COLO668 (cell line): ENCODE measurements around the gene CAVIN3.

Experiments
- DNase-seq: peaks from one replicate; lab custom pipeline; 2025; ENCODE audit not compliant: unreplicated experiment; lab: John Stamatoyannopoulos, UW

The CAVIN3 gene

DNA sequence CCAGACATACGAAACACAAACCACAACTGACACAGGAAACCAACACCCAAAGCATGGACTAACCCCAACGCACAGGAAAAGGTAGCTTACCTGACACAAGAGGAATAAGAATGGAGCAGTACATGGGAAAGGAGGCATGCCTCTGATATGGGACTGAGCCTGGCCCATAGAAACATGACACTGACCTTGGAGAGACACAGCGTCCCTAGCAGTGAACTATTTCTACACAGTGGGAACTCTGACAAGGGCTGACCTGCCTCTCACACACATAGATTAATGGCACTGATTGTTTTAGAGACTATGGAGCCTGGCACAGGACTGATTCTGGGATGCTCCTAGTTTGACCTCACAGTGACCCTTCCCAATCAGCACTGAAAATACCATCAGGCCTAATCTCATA, 48.7 kb downstream of the CAVIN3 start:
- no peak for DNase-seq

DNA sequence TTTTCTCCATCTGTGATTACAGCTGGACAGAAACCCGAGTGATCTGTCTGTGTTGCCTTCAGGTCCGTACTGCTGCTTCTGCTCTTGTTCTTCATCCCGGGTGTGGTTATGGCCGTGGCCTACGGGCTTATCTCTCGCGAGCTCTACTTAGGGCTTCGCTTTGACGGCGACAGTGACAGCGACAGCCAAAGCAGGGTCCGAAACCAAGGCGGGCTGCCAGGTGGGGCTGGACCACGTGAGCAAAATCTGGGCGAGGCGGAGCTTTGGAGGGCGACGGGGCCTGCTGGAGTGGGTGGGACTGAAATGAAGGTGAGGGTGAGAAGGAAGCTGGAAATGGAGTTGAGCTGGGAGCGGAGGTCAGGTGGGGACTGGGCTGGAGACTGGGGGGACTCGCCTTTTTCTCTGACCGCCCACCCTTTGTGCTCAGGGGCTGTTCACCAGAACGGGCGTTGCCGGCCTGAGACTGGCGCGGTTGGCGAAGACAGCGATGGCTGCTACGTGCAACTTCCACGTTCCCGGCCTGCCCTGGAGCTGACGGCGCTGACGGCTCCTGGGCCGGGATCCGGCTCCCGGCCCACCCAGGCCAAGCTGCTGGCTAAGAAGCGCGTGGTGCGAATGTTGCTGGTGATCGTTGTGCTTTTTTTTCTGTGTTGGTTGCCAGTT, 49.6 kb downstream of the CAVIN3 start:
- no peak for DNase-seq

DNA sequence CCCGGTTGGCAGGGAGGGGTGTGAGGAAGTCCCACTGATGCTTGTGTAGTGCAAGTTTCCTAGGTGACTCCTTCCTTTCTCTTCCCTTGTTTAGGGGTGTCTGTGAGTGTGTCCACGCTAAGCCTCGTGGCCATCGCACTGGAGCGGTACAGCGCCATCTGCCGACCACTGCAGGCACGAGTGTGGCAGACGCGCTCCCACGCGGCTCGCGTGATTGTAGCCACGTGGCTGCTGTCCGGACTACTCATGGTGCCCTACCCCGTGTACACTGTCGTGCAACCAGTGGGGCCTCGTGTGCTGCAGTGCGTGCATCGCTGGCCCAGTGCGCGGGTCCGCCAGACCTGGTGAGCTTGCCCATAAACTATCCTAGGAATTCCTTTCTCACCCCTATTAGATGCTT, 50.3 kb downstream of the CAVIN3 start:
- no peak for DNase-seq
